ELF-1 (cell line): ENCODE results near the gene ACR.

Experiments
- DNase-seq: peaks from one replicate; pipeline ENCODE4 v3.0.0-alpha.2; 2016; ENCODE audit warnings: low read depth, low spot score

ACR gene

DNA sequence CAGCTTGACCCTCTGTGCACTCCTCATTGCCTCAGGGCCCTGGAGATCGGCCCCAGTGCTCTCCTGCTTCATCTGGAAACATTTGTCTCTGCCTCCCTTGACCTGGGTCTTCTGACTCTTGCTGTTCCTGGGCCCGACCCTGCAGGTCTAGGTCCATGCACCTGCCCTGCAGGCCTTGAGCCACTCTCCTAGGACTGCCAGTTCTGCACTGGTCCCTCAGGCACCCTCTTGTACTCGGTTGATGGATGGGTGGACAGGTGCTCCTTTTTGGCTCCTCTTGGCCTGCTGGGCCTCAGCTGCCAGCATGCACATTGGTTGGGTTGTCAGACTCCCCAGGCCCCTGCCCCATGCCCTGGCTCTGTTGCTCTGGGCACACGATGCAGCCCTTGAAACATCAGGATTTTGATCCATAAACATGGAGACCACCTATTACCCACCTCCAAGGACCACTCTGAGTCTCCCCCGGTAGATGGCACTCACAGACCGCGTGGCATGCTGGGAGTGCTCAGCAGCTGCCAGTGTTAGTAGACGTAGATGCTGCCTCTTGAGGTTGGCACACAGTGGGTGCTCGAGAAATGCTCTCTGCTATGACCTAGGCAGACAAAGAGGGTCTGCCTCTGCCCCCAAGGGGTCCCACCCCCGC is 20.2 kb upstream of the ACR start:
- no peak for DNase-seq

DNA sequence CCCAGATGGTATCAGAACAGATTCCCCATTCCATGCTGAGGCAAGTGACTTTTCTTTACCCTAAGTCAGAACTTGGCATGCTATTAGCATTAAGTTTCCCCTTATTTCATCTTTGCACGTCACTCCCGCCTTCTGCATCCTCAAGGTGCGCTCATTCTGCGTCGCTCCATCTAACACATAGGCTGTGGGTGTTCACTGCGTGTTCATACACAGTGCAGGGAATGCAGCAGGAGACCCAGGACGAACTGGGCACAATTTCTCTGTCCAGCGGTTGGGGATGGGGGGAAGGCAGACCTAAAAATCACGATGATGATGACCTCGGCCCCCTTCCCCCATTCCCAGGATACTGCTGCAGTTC is 19.7 kb upstream of the ACR start:
- no peak for DNase-seq

DNA sequence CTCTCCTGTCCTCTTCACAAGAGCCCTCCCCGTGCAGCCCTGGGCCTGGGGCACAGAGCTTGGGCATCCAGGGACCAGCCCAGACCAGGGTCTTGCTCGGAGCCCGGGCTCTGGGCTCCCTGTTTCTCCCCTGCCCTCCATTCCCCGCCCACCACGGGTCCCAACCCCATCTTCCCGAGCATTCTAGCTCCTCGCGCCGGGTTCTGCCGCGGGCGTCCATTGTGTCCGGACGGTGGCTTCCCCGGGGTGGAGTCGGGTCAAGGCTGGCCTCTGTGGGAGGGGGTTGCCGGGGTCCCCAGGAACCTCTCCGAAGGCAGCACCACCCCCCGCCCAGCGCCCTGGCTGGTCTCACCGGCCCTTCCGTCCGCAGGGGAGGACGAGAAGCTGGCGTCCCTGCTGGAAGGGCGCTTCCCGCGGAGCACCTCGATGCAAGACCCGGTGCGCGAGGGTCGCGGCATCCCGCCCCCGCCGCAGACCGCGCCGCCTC is 18.1 kb upstream of the ACR start:
- DNase-seq, result no peak

DNA sequence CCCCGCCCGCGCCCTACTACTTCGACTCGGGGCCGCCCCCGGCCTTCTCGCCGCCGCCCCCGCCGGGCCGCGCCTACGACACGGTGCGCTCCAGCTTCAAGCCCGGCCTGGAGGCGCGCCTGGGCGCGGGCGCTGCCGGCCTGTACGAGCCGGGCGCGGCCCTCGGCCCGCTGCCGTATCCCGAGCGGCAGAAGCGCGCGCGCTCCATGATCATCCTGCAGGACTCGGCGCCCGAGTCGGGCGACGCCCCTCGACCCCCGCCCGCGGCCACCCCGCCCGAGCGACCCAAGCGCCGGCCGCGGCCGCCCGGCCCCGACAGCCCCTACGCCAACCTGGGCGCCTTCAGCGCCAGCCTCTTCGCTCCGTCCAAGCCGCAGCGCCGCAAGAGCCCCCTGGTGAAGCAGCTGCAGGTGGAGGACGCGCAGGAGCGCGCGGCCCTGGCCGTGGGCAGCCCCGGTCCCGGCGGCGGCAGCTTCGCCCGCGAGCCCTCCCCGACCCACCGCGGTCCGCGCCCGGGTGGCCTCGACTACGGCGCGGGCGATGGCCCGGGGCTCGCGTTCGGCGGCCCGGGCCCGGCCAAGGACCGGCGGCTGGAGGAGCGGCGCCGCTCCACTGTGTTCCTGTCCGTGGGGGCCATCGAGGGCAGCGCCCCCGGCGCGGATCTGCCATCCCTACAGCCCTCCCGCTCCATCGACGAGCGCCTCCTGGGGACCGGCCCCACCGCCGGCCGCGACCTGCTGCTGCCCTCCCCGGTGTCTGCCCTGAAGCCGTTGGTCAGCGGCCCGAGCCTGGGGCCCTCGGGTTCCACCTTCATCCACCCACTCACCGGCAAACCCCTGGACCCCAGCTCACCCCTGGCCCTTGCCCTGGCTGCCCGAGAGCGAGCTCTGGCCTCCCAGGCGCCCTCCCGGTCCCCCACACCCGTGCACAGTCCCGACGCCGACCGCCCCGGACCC is 17.4 kb upstream of the ACR start:
- DNase-seq, result no peak

DNA sequence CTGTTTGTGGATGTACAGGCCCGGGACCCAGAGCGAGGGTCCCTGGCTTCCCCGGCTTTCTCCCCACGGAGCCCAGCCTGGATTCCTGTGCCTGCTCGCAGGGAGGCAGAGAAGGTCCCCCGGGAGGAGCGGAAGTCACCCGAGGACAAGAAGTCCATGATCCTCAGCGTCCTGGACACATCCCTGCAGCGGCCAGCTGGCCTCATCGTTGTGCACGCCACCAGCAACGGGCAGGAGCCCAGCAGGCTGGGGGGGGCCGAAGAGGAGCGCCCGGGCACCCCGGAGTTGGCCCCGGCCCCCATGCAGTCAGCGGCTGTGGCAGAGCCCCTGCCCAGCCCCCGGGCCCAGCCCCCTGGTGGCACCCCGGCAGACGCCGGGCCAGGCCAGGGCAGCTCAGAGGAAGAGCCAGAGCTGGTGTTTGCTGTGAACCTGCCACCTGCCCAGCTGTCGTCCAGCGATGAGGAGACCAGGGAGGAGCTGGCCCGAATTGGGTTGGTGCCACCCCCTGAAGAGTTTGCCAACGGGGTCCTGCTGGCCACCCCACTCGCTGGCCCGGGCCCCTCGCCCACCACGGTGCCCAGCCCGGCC is 16.7 kb upstream of the ACR start:
- no peak for DNase-seq

DNA sequence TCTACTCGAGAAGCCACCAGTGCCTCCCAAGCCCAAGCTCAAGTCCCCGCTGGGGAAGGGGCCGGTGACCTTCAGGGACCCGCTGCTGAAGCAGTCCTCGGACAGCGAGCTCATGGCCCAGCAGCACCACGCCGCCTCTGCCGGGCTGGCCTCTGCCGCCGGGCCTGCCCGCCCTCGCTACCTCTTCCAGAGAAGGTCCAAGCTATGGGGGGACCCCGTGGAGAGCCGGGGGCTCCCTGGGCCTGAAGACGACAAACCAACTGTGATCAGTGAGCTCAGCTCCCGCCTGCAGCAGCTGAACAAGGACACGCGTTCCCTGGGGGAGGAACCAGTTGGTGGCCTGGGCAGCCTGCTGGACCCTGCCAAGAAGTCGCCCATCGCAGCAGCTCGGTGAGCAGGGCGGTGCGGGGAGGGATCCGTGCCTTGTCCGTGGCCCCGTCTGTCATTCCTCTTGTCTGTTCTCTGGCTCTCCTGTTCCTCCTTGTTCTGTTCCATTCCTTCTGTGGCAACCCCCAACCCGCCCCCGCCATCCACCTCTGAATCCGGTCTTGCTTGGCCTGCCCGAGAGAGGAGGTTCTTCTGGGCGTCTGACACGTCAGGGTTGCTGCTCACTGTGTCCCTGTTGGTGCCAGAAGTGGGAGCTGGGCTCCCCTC is 15.8 kb upstream of the ACR start:
- DNase-seq, result no peak

DNA sequence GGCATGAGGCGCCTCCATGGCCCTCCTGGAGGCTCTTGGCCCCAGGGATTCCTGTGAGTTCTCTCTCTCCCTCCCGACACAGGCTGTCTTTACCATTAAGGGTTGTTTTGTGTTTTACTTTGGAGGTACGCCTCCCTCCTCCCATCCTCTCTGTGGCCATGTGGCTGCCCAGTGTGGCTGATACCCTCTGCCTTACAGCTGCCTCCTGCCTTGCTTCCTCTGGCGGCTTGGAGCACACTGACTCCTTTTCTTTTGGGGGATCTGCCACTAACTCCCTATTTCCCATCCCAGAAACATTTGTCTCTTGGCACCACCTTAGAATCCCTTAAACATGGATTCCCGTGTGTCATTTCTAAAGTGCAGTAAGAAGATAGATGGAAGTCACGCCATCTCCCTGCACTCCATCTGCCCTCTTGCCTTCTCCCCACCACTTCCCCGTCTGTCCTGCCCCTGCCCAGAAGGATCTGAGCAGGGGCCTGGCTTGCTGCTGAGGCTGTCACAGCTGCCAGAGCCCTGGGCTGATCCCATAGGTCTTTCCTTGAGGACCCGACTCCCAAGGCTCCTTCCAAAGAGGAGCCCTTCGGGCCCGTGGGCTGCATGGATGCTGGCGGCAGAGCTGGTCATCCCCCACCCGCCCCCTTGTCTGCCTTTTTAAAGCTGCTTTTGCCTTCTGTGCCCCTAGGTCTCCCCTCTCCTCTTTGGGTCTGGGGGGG is 15.1 kb upstream of the ACR start:
- no peak for DNase-seq

DNA sequence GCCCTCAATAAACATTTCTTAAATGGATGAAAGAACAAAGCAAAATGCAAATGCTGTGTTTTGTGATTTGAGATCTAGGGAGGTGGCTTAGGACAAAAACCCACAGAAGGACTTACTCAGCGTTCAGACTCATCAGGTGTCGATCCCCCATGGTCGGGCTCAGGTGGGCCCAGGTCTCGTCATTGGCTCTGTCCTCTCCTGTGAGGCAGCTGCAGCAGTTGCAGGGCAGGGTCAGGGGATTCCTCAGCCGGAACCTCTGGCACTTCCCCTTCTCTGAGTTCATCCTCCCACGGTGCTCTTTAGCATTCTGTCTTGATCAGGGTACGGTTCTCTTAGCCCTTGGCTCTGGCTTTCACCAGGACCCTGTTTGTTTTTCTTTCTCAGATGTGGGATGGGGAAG is 14.0 kb upstream of the ACR start:
- DNase-seq, result no peak

DNA sequence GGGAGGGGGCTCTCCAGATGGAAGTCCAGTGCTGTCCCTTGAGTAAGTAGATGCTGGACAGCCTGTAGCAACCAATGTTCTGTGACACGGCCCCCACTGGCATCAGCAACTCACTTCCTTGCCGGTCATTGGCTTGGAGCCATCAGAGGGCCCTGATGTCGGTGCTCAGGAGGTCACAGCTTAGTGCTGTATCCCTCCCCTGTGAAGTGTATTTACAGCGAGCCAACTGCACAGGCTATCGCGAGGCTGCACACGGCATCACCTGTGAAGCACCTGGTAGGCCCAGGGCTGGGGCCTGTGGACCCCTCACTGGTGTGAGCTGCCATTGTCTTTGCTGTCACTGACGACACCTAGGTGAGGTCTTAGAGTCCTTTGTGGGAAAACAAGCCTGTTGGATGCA is 13.4 kb upstream of the ACR start:
- no peak for DNase-seq

DNA sequence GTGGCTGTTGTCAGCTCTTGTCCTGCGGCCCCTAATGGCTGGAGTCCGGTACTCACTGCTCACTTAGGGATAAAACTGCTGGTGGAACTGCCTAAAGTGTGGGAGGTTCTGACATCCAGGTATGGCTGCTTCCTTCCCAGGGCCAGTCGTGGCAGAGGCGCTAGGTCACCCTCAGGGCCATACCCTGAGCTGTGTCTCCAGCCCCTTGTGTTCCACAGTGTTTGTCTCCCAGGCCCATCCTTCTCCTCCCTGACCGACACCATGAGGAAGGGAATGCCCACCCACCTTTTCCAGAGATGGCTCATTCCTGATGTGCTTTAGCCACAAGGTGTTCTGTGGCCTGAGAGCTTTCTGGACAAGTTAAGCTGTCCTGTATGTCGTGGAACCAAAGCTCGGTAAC is 12.4 kb upstream of the ACR start:
- DNase-seq, result no peak

DNA sequence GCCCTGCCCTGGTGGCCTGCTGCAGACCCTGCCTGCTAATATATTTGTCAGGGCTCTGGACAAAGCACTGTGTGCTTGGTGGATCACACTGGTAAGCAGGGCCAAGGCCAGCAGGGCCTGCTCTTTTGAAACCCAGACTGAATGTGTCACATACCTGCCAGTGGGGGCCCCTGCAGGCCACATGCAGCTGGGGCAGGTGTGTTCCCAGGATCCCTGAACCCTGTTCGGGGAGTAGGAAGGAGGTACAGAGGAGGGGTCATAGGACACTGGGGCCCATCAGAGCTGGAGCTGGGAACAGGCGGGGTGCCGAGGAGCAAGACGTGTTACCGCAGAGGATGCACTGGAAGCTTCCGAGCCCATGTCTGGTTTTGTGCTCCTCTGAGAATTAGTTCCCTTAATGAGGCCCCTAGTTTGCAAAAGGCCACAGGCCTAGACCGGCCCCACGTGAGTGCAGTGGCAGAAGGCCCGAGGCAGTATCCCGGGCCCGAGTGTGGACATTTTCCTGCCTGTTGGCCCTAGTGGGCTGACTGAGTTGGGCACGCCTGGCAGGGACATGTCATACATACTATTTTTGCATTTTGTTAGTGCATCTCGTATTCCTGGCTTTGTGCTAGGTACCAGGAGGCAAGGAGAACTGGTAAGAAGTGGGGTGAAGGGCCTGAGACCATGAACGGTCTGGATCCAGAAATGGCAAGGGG is 11.2 kb upstream of the ACR start:
- DNase-seq, result no peak

DNA sequence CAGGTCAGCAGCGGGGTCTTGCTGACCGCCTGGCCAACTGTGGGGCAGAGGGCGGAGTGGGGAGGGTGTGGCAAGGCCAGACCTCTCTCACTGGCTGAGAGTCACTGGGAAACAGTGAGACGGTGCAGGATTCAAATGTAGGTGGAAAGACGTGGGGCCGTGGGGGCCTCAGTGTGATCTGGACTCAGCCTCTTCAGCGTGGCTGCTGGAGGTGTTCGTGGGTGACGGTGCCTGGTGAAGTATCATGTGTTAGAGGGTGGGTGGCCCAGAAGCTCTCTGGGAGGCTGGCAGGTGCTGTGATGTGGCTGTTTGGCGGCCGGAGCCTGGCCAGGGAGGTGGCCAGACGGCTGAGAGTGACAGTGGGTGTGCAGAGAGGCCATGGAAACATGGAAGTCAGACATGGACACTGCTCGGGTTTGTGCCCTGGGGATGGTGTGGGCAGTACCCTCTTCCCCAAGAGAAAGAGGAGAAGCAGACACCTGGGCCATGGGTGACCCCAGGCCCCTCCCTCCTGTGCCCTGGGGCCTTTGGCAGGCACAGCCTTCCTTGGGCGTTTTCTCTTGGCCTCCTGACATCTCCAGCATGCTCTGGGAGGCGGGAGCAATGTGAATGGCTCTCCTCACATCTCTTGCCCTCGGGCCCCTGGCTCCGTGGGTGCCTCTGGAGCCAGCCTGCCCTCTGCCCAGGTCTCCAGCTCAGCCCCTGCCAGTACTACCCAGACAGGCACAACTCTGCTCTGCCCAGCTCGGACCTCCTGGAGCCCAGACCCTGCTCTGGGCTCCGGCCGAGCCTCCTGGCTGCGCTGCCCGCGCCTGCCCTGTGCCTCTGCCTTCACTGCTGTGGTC is 10.1 kb upstream of the ACR start:
- no peak for DNase-seq

DNA sequence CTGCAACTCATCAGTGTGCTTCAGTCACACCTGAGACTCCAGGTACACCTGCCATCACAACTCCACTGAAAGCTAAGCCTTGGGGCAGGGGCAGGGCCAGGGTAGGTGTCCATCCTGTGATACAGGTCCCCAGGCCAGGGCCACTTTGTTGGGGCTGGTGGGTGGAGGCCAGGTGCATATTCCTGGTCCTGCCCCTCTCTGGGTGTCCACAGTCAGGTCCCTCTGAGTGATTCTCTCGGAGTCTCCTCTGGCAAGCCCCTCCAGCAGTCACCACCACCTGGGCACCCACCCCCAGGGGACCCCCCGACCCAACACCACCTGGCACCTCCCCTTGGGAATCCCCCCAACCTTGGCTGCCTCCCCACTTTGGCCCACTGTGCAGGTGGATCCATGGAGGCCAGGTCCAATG is 9.5 kb upstream of the ACR start:
- no peak for DNase-seq

DNA sequence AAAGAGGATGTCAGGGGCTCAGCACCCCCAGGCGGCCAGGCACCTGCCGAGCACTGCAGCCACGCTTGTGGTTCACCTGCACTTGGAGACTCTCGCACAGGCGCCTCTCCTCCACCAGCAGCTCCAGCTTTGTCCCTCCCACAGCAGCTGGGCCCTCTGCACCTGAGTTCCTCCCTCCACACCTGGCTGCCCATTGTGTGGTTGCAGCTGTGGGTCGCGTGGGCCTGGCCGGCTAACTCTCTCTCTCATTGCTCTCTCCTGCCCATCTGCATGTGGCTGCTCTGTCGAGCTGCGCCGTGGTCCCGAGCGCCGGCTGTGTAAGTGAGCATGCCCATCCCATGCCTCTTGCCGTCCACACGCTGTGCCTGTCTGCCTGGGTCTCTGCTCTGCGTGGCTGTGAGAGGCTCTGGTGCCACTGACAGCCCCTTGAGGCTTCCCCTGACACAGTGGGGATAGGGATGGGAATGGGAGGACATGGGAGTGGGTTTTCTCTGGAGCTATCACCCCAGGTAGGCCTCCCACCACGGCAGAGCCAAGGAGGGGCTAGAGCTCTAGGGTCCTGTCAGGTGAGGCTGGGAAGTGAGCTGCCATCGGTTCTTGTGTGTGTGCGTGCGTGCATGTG is 8.5 kb upstream of the ACR start:
- no peak for DNase-seq

DNA sequence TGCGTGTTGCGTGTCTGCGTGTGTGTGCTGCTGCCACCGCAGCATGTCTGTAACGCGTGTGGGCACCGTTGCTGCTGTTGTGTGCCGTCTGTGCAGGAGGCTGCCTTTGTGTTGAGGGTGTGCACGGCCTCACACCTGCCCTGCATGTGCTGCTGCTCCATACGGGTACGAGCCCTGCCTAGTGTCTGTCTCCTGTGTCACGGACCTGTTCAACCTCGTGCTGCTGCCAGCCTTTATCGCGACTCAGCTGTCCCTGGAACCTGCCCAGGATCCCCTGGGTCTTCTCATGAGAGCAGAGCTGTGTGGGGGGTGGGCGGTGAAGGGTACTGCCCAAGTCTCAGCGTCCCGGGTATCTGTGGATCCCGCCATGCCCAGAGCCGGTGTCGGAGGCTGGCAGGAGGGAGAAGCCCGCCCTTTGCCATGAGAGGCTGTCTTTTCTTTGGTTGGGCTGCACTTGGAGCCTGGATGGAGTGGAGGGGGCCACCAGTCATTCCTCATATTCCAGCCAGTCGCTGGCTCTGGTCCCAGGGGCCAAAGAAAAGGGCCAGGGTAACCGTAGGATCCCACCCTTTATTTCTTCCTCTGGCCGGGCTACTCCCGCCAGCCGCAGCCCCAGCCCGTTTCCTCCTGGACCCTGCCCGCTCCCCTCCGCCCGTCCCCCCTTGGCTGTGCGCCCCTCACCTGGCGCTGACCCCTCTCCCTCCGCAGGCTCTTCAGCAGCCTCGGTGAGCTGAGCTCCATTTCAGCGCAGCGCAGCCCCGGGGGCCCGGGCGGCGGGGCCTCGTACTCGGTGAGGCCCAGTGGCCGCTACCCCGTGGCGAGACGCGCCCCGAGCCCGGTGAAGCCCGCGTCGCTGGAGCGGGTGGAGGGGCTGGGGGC is 7.8 kb upstream of the ACR start:
- DNase-seq, result no peak

DNA sequence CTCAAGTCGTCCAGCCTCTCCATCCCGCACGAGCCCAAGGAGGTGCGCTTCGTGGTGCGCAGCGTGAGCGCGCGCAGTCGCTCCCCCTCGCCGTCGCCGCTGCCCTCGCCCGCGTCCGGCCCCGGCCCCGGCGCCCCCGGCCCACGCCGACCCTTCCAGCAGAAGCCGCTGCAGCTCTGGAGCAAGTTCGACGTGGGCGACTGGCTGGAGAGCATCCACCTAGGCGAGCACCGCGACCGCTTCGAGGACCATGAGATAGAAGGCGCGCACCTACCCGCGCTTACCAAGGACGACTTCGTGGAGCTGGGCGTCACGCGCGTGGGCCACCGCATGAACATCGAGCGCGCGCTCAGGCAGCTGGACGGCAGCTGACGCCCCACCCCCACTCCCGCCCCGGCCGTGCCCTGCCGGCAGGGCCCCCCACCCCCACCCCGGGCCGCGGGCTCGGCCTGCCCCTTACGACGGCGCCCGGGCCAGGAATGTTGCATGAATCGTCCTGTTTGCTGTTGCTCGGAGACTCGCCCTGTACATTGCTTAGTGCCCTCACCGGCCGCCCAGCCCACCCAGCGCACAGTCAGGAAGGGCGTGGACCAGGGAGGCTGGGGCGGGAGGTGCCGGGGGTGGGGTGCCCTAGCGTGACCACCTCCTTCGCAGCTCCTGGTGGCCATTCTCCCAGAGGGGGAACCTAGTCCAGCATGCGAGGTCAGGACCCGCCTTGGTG is 6.9 kb upstream of the ACR start:
- no peak for DNase-seq

DNA sequence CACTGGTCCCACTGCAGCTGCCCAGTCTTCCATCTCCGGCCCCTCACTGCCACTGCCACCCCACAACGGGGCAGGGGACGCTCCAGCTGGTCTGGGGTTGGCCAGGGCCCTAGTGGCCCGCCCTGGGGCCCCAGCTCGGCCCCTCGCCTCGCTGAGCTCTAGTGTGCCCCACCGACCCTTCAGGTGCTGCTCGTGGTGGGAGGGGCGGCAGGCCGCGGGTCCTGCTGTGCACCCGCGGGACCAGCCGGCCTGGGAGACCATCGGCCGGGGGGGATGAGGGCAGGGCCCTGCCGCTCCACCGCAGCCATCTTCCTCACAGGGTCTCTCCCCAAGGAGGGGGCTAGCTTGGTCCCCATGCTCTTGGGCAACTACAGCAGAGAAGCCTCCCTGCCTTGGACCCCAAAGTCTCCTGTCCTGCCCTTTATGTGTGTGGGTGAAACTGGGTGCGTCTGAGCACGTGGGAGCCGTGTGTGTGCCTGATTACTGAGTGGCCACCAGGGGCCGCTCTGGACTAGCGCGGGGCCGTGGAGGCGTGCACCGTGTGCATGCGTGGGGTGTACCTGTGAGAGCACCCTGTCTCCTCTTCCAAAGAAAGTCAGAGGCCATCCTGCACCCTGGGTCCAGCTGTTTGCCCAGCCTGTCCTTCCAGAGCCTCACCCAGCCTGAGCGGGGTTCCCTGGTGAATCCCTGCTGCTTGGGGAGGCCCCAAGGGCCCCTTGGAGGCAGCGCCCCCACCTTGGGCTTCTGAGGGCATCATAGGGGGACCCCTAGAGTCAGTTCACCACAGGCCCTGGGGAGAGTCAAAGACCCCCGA is 6.0 kb upstream of the ACR start:
- no peak for DNase-seq
